Measurements from ENCODE around the gene POLG2. TPM values are rescaled to one million over a fixed set of nuclear protein-coding genes. Genes with fewer than 3 reads are reported as not detected.

The POLG2 gene
- total and polyA plus RNA-seq, 2 of the 8 experiments (the other 6 are each of a cell fraction or from before 2014, with no cell fraction given) = 9.7 to 34.3 TPM

Small RNA genes within 50 kb of the gene (microRNA-seq; reads per million reads assigned to microRNA genes)
- 0.20 to 0.92 reads per million in 2 experiments for gene MIR3064 (ENCODE audit: borderline microRNAs expressed in 2 of 2, borderline number of aligned reads in 2 of 2, borderline replicate concordance in 1 of 2)
- 0 reads per million in 2 experiments for gene MIR5047 (ENCODE audit: borderline microRNAs expressed in 2 of 2, borderline number of aligned reads in 2 of 2, borderline replicate concordance in 1 of 2)

Small RNA genes within 50 kb of the gene (small RNA-seq; reads per million reads assigned to genes)
- gene ATP5MFP4 (ENCODE audit: insufficient read depth) = not detected

Other genes with a start within 250 kb of the POLG2 start
- 15.6 and 16.3 TPM in 2 replicates for gene TEX2, start 233.8 kb downstream of the POLG2 start, total RNA-seq (2021; fragmentation: NEBNext Ultra II Directional; extraction: Animal tissue kit (Norgen Biotek cat#: 25700))
- 6.1 TPM in 2 replicates for gene TEX2, start 233.8 kb downstream of the POLG2 start, polyA plus RNA-seq (2011; rRNA removed)
- gene PECAM1, start 106.2 kb downstream of the POLG2 start, total RNA-seq (2021; fragmentation: NEBNext Ultra II Directional; extraction: Animal tissue kit (Norgen Biotek cat#: 25700)) = 0.37 TPM in 1 of 2 replicates, not detected in the other
- gene PECAM1, start 106.2 kb downstream of the POLG2 start, polyA plus RNA-seq (2011; rRNA removed) = 0.03 and 0.08 TPM in 2 replicates
- gene MILR1, start 47.9 kb downstream of the POLG2 start, total RNA-seq (2021; fragmentation: NEBNext Ultra II Directional; extraction: Animal tissue kit (Norgen Biotek cat#: 25700)) = not detected in 2 replicates
- not detected in 2 replicates for gene MILR1, start 47.9 kb downstream of the POLG2 start, polyA plus RNA-seq (2011; rRNA removed)
- 572 and 622 TPM in 2 replicates for gene DDX5, start 9.2 kb upstream of the POLG2 start, total RNA-seq (2021; fragmentation: NEBNext Ultra II Directional; extraction: Animal tissue kit (Norgen Biotek cat#: 25700))
- gene DDX5, start 9.2 kb upstream of the POLG2 start, polyA plus RNA-seq (2011; rRNA removed) = 591 and 931 TPM in 2 replicates
- gene CEP95, start 9.9 kb upstream of the POLG2 start, total RNA-seq (2021; fragmentation: NEBNext Ultra II Directional; extraction: Animal tissue kit (Norgen Biotek cat#: 25700)) = 50.8 and 51.5 TPM in 2 replicates
- 13.5 and 22.3 TPM in 2 replicates for gene CEP95, start 9.9 kb upstream of the POLG2 start, polyA plus RNA-seq (2011; rRNA removed)
- 27.7 and 29.2 TPM in 2 replicates for gene SMURF2, start 165.3 kb upstream of the POLG2 start, total RNA-seq (2021; fragmentation: NEBNext Ultra II Directional; extraction: Animal tissue kit (Norgen Biotek cat#: 25700))
- gene SMURF2, start 165.3 kb upstream of the POLG2 start, polyA plus RNA-seq (2011; rRNA removed) = 4.1 and 7.2 TPM in 2 replicates